H1 (cell line): Measurements from ENCODE around the gene VEGFD. TPM values are rescaled to one million over a fixed set of nuclear protein-coding genes. Genes with fewer than 3 reads are reported as not detected.

Experiments used
- EP300 ChIP-seq, 2 experiments: IDR thresholded peaks; 1 replicate in 1 of 2; 2 replicates in 1 of 2; pipeline ENCODE4 v1.6.1; 2011 to 2012; ENCODE audit warnings: low read depth in 2 of 2, low read length in 2 of 2, mild to moderate bottlenecking in 2 of 2, borderline replicate concordance in 1 of 2, inconsistent platforms in 1 of 2, moderate library complexity in 1 of 2
- KDM1A ChIP-seq: fragments of 200-600, 300-600 bp; sonication (generic); IDR thresholded peaks from 2 replicates; pipeline ENCODE4 v1.7.1; 2016; ENCODE audit warnings: mild to moderate bottlenecking, low read length, borderline replicate concordance
- NANOG ChIP-seq: IDR thresholded peaks from 2 replicates; pipeline ENCODE4 v1.6.1; 2011; ENCODE audit warnings: low read length, low read depth, mild to moderate bottlenecking, inconsistent platforms; ENCODE audit not compliant: insufficient read depth, poor library complexity, severe bottlenecking
- SIX5 ChIP-seq: IDR thresholded peaks from 2 replicates; pipeline ENCODE4 v1.6.1; 2011; ENCODE audit warnings: mild to moderate bottlenecking, low read depth, low read length
- TAF1 ChIP-seq: IDR thresholded peaks from 2 replicates; pipeline ENCODE4 v1.6.1; 2011; ENCODE audit warnings: mild to moderate bottlenecking, low read depth, low read length
- ZNF274 ChIP-seq: IDR thresholded peaks from 2 replicates; pipeline ENCODE4 v1.7.0; 2012; ENCODE audit warnings: low read length, borderline replicate concordance; ENCODE audit errors: extremely low read depth
- polyA plus RNA-seq, 7 experiments: library from polyadenylated mRNA; depleted of rRNA in 3 of 7; stranded (reverse) in 5 of 7; unstranded in 2 of 7; fragments of >200 nt in 5 of 7; fragments of 200-250 nt in 2 of 7; gene quantifications; 1 replicate in 5 of 7; 2 replicates in 1 of 7; 4 replicates in 1 of 7; pipeline versions ENCODE4 v1.2.1 to v1.2.3, GENCODE V29; 2011 to 2013; ENCODE audit warnings: missing spikeins in 2 of 7, mixed read lengths in 2 of 7
- total RNA-seq: library from RNA; stranded (reverse); fragmentation: NEBNext Ultra II Directional; extraction: Animal tissue kit (Norgen Biotek cat#: 25700); gene quantifications from 2 replicates; pipeline ENCODE4 v1.2.1, GENCODE V29; 2021
- TF ChIP-seq, protein P1 (sequence below): fragments of 300-600 bp; sonication (generic); IDR thresholded peaks from 2 replicates; pipeline ENCODE4 v1.7.1; 2012; ENCODE audit warnings: low read length, moderate library complexity, mild to moderate bottlenecking, inconsistent platforms; ENCODE audit not compliant: insufficient replicate concordance
- TF ChIP-seq, protein P2 (sequence below): IDR thresholded peaks from 2 replicates; pipeline ENCODE4 v1.6.1; 2012; ENCODE audit warnings: low read length, inconsistent platforms
- TF ChIP-seq, protein P3 (sequence below): IDR thresholded peaks from 2 replicates; pipeline ENCODE4 v1.6.1; 2012; ENCODE audit warnings: inconsistent platforms

Gene VEGFD
- total and polyA plus RNA-seq, 2 of the 8 experiments (the other 6 are each of a cell fraction or from before 2014, with no cell fraction given), result 0.06 TPM; not detected in 1

DNA sequence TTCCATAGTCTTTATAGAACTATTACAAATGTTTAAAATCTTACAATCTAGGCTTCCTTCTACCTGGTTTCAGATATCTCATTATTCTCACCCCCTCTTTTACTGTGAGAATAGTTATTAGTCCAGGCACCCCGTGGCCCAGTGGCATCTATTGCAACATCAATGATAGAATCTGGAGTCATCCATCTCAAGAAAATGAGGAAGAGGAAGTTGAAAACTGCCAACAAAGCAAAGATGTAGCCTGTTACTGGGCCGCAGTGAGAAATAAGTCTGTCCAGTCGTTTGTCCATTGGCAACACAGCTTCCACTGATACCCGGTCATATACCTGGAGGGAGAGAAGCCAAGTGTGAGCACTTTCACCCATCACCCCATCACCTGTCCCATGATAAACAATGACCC is 62.8 kb downstream of the VEGFD start (continued):
- TF ChIP-seq, protein P1, sequence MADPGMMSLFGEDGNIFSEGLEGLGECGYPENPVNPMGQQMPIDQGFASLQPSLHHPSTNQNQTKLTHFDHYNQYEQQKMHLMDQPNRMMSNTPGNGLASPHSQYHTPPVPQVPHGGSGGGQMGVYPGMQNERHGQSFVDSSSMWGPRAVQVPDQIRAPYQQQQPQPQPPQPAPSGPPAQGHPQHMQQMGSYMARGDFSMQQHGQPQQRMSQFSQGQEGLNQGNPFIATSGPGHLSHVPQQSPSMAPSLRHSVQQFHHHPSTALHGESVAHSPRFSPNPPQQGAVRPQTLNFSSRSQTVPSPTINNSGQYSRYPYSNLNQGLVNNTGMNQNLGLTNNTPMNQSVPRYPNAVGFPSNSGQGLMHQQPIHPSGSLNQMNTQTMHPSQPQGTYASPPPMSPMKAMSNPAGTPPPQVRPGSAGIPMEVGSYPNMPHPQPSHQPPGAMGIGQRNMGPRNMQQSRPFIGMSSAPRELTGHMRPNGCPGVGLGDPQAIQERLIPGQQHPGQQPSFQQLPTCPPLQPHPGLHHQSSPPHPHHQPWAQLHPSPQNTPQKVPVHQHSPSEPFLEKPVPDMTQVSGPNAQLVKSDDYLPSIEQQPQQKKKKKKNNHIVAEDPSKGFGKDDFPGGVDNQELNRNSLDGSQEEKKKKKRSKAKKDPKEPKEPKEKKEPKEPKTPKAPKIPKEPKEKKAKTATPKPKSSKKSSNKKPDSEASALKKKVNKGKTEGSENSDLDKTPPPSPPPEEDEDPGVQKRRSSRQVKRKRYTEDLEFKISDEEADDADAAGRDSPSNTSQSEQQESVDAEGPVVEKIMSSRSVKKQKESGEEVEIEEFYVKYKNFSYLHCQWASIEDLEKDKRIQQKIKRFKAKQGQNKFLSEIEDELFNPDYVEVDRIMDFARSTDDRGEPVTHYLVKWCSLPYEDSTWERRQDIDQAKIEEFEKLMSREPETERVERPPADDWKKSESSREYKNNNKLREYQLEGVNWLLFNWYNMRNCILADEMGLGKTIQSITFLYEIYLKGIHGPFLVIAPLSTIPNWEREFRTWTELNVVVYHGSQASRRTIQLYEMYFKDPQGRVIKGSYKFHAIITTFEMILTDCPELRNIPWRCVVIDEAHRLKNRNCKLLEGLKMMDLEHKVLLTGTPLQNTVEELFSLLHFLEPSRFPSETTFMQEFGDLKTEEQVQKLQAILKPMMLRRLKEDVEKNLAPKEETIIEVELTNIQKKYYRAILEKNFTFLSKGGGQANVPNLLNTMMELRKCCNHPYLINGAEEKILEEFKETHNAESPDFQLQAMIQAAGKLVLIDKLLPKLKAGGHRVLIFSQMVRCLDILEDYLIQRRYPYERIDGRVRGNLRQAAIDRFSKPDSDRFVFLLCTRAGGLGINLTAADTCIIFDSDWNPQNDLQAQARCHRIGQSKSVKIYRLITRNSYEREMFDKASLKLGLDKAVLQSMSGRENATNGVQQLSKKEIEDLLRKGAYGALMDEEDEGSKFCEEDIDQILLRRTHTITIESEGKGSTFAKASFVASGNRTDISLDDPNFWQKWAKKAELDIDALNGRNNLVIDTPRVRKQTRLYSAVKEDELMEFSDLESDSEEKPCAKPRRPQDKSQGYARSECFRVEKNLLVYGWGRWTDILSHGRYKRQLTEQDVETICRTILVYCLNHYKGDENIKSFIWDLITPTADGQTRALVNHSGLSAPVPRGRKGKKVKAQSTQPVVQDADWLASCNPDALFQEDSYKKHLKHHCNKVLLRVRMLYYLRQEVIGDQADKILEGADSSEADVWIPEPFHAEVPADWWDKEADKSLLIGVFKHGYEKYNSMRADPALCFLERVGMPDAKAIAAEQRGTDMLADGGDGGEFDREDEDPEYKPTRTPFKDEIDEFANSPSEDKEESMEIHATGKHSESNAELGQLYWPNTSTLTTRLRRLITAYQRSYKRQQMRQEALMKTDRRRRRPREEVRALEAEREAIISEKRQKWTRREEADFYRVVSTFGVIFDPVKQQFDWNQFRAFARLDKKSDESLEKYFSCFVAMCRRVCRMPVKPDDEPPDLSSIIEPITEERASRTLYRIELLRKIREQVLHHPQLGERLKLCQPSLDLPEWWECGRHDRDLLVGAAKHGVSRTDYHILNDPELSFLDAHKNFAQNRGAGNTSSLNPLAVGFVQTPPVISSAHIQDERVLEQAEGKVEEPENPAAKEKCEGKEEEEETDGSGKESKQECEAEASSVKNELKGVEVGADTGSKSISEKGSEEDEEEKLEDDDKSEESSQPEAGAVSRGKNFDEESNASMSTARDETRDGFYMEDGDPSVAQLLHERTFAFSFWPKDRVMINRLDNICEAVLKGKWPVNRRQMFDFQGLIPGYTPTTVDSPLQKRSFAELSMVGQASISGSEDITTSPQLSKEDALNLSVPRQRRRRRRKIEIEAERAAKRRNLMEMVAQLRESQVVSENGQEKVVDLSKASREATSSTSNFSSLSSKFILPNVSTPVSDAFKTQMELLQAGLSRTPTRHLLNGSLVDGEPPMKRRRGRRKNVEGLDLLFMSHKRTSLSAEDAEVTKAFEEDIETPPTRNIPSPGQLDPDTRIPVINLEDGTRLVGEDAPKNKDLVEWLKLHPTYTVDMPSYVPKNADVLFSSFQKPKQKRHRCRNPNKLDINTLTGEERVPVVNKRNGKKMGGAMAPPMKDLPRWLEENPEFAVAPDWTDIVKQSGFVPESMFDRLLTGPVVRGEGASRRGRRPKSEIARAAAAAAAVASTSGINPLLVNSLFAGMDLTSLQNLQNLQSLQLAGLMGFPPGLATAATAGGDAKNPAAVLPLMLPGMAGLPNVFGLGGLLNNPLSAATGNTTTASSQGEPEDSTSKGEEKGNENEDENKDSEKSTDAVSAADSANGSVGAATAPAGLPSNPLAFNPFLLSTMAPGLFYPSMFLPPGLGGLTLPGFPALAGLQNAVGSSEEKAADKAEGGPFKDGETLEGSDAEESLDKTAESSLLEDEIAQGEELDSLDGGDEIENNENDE, result no peak
- TF ChIP-seq, protein P2, sequence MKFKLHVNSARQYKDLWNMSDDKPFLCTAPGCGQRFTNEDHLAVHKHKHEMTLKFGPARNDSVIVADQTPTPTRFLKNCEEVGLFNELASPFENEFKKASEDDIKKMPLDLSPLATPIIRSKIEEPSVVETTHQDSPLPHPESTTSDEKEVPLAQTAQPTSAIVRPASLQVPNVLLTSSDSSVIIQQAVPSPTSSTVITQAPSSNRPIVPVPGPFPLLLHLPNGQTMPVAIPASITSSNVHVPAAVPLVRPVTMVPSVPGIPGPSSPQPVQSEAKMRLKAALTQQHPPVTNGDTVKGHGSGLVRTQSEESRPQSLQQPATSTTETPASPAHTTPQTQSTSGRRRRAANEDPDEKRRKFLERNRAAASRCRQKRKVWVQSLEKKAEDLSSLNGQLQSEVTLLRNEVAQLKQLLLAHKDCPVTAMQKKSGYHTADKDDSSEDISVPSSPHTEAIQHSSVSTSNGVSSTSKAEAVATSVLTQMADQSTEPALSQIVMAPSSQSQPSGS, result no peak
- TF ChIP-seq KDM1A (no peak), NANOG (no peak), SIX5 (no peak), ZNF274 (no peak), EP300 (IDR thresholded peaks at IDR 0.05; ENCODE audit: borderline replicate concordance in 1 of 2, low read depth in 2 of 2, low read length in 2 of 2) (no peak), TAF1 (no peak)
- TF ChIP-seq, protein P3, sequence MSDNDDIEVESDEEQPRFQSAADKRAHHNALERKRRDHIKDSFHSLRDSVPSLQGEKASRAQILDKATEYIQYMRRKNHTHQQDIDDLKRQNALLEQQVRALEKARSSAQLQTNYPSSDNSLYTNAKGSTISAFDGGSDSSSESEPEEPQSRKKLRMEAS, result no peak
